ENCODE measurements around the gene LEUTX. TPM values are rescaled to one million over a fixed set of nuclear protein-coding genes. Genes with fewer than 3 reads are reported as not detected.

LEUTX gene
- total RNA-seq, 1 donor from 2014 or later = not detected

Other genes with a start within 250 kb of the LEUTX start
- 0.43 TPM for gene EID2B, start 246.0 kb upstream of the LEUTX start, total RNA-seq
- gene EID2, start 238.7 kb upstream of the LEUTX start, total RNA-seq = 6.6 TPM
- gene LGALS13, start 176.3 kb upstream of the LEUTX start, total RNA-seq = not detected
- not detected for gene LGALS16, start 122.9 kb upstream of the LEUTX start, total RNA-seq
- gene LGALS14, start 74.4 kb upstream of the LEUTX start, total RNA-seq = not detected
- not detected for gene CLC, start 40.8 kb upstream of the LEUTX start, total RNA-seq
- 5.5 TPM for gene DYRK1B, start 55.3 kb downstream of the LEUTX start, total RNA-seq
- gene FBL, start 67.5 kb downstream of the LEUTX start, total RNA-seq = 43.0 TPM
- gene FCGBP, start 155.8 kb downstream of the LEUTX start, total RNA-seq = 7.3 TPM
- gene PSMC4, start 192.3 kb downstream of the LEUTX start, total RNA-seq = 47.9 TPM
- 4.7 TPM for gene ZNF546, start 218.2 kb downstream of the LEUTX start, total RNA-seq

Measured in left lobe of liver (tissue), 1 donor.